Measurements from ENCODE around the gene PRR14L. TPM values are rescaled to one million over a fixed set of nuclear protein-coding genes. Genes with fewer than 3 reads are reported as not detected.

PRR14L gene
- total and polyA plus RNA-seq, 7 experiments from 2014 or later = 18.7 to 82.6 (median 46.9) TPM

DNA sequence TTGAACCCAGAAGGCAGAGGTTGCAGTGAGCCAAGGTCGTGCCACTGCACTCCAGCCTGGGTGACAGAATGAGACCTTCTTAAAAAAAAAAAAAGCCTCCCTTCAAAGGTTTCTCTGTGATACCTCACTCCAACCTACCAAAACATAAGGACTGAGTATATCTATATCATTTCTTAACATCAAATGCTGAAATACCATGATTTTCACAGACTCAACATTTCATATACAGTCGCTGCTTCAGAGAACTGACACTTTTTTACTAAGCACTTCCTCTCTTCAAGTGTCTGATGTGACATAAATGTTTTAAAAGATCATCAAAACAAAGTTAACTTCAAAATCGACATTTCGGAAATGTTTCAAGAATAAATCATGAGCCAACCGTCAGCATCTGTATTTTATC is 12.0 kb downstream of the PRR14L start:
- Mint-ChIP-seq H3K9me3 (peaks cover 0 to 2% (median 0%) of the 10 kb centered on the region in 11 donors), H3K27me3 (no peaks in the 10 kb centered on the region), H3K4me1 (peaks cover 41 to 75% (median 59%) of the 10 kb centered on the region in 7 donors), H3K4me3 (peak overlapping the region in 6 of 10 donors; percentile 13 to 68 (median 58)), H3K27ac (peak overlapping the region; percentile 58 to 96 (median 78)), H3K36me3 (peaks cover 7 to 32% (median 16%) of the 10 kb centered on the region in 5 donors)
- peak in 4 of 9 donors; percentile 5 to 79 (median 47) for DNase-seq
- no peaks in the 10 kb centered on the region for H3K27me3 ChIP-seq (ENCODE audit: control insufficient read depth in 2 of 2, insufficient read depth in 2 of 2, low read length in 2 of 2)
- peaks cover 0 to 40% (median 0%) of the 10 kb centered on the region in 3 experiments for H3K36me3 ChIP-seq (ENCODE audit: control insufficient read depth in 2 of 3, insufficient read depth in 3 of 3, low read length in 3 of 3)
- CTCF ChIA-PET = no interaction called here
- no peak overlapping the region for H3K4me3 ChIP-seq (ENCODE audit: low read length)
- peak overlapping the region; percentile 55 for H3K27ac ChIP-seq (ENCODE audit: low read depth, low read length)
- H3K9me3 ChIP-seq (ENCODE audit: control insufficient read depth in 2 of 3, low read length in 3 of 3) = no peaks in the 10 kb centered on the region
- POLR2A ChIA-PET = interaction anchor here (1.0 kb wide), 1 partner anchor 17 kb away, joined by 4 read pairs; no protein-coding TSS in a partner anchor
- no peaks in the 10 kb centered on the region for H3K4me1 ChIP-seq (ENCODE audit: control insufficient read depth in 2 of 2, insufficient read depth in 2 of 2, low read length in 2 of 2)
- intact Hi-C loops (cut with micrococcal nuclease) = no loop called here
- ATAC-seq = peak; percentile 45

DNA sequence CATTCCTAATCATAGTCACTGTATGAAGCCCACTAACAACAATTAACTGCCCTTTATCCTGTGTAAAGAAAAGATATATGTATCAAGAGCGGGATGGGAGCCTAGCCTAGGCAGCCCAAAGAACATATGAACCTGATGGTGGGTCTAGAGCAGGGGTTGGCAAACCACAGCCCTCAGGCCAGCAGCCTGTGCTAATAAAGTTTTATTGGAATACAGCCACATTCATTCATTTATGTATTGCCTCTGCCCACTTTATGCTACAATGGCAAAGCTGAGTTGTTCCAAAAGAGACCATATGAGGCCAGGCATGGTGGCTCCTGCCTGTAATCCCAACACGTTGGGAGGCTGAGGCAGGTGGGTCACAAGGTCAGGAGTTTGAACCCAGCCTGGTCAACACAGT is 13.5 kb downstream of the PRR14L start:
- H3K9me3 ChIP-seq (ENCODE audit: control insufficient read depth in 2 of 3, low read length in 3 of 3) = no peaks in the 10 kb centered on the region
- no peaks in the 10 kb centered on the region for H3K27me3 ChIP-seq (ENCODE audit: control insufficient read depth in 2 of 2, insufficient read depth in 2 of 2, low read length in 2 of 2)
- H3K36me3 ChIP-seq (ENCODE audit: control insufficient read depth in 2 of 3, insufficient read depth in 3 of 3, low read length in 3 of 3) = peaks cover 0 to 28% (median 0%) of the 10 kb centered on the region in 3 experiments
- Mint-ChIP-seq H3K9me3 (peaks cover 0 to 2% (median 0%) of the 10 kb centered on the region in 11 donors), H3K27ac (peak overlapping the region in 5 of 9 donors; percentile 28 to 85 (median 49)), H3K36me3 (peaks cover 5 to 26% (median 9%) of the 10 kb centered on the region in 5 donors), H3K27me3 (no peaks in the 10 kb centered on the region), H3K4me3 (no peak overlapping the region), H3K4me1 (peaks cover 37 to 73% (median 58%) of the 10 kb centered on the region in 7 donors)
- no peak overlapping the region for H3K4me3 ChIP-seq (ENCODE audit: low read length)
- ChIA-PET POLR2A (interaction anchor here (0.7 kb wide), 1 partner anchor 267 kb away, joined by 8 read pairs; no protein-coding TSS in a partner anchor), CTCF (no interaction called here)
- intact Hi-C loops (cut with micrococcal nuclease) = no loop called here
- no peaks in the 10 kb centered on the region for H3K4me1 ChIP-seq (ENCODE audit: control insufficient read depth in 2 of 2, insufficient read depth in 2 of 2, low read length in 2 of 2)
- DNase-seq (no peak), ATAC-seq (no peak)
- H3K27ac ChIP-seq (ENCODE audit: low read depth, low read length) = no peak overlapping the region

DNA sequence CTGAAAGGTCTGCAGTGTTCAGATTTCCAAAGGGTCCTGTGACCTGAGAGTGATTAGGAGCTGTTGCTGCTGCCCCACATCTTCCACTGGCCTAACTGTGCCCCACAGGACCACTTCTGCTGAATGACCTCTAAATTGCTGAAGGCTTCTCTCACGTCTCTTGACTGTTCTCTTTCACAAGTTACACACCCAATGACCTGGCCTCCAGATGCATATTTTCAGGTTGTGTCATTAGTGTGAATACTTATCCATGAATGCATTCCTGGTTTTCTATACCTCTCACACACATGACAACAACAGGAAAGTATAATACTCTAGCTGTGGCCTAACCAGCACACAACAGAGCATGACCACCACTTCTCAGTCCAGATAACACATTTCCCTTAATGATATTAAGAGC is 15.4 kb downstream of the PRR14L start:
- H3K27ac ChIP-seq (ENCODE audit: low read depth, low read length) = no peak overlapping the region
- H3K36me3 ChIP-seq (ENCODE audit: control insufficient read depth in 2 of 3, insufficient read depth in 3 of 3, low read length in 3 of 3) = peaks cover 0 to 19% (median 0%) of the 10 kb centered on the region in 3 experiments
- ChIA-PET CTCF (interaction anchor here (0.6 kb wide), 1 partner anchor 291 kb away, joined by 4 read pairs; no protein-coding TSS in a partner anchor), POLR2A (no interaction called here)
- no peak overlapping the region for H3K4me3 ChIP-seq (ENCODE audit: low read length)
- H3K36me3 Mint-ChIP-seq = peaks cover 5 to 22% (median 7%) of the 10 kb centered on the region in 5 donors
- peaks cover 28 to 60% (median 47%) of the 10 kb centered on the region in 7 donors for H3K4me1 Mint-ChIP-seq
- peaks cover 0 to 2% (median 0%) of the 10 kb centered on the region in 11 donors for H3K9me3 Mint-ChIP-seq
- no peaks in the 10 kb centered on the region for H3K9me3 ChIP-seq (ENCODE audit: control insufficient read depth in 2 of 3, low read length in 3 of 3)
- DNase-seq (no peak), ATAC-seq (no peak)
- H3K27ac Mint-ChIP-seq = peak overlapping the region in 1 of 9 donors; percentile 36
- no peak overlapping the region for H3K4me3 Mint-ChIP-seq
- no peaks in the 10 kb centered on the region for H3K27me3 ChIP-seq (ENCODE audit: control insufficient read depth in 2 of 2, insufficient read depth in 2 of 2, low read length in 2 of 2)
- H3K4me1 ChIP-seq (ENCODE audit: control insufficient read depth in 2 of 2, insufficient read depth in 2 of 2, low read length in 2 of 2) = no peaks in the 10 kb centered on the region
- intact Hi-C loops (cut with micrococcal nuclease) = no loop called here
- no peaks in the 10 kb centered on the region for H3K27me3 Mint-ChIP-seq

DNA sequence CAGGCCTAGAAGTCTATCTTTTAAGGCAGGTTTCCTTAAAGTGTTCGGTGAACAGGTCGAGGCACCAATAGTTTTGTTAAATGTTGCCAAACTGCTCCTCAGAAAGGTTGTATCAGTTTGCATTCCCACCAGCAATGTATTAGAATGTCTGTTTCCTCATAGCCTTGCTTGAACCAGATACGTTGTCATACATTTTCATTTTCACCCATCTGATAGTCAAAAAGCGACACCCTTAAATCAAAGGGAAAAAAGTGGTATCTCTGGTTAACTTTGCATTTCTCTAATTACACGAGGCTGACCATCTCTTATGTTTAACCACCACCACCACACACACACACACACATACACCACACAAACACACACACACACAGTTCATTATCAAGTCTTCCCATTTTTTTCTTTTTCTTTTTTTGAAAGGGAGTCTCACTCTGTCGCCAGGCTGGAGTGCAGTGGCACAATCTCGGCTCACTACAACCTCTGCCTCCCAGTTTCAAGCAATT is 16.3 kb downstream of the PRR14L start:
- ChIA-PET POLR2A (no interaction called here), CTCF (no interaction called here)
- Mint-ChIP-seq H3K9me3 (peaks cover 0 to 2% (median 0%) of the 10 kb centered on the region in 11 donors), H3K27me3 (no peaks in the 10 kb centered on the region), H3K36me3 (peaks cover 5 to 19% (median 7%) of the 10 kb centered on the region in 5 donors), H3K27ac (peak overlapping the region in 2 of 9 donors; percentile 48 to 62), H3K4me3 (no peak overlapping the region), H3K4me1 (peaks cover 24 to 52% (median 38%) of the 10 kb centered on the region in 7 donors)
- intact Hi-C loops (cut with micrococcal nuclease) = no loop called here
- ATAC-seq = no peak
- H3K4me3 ChIP-seq (ENCODE audit: low read length) = no peak overlapping the region
- H3K27ac ChIP-seq (ENCODE audit: low read depth, low read length) = no peak overlapping the region
- DNase-seq = no peak
- no peaks in the 10 kb centered on the region for H3K4me1 ChIP-seq (ENCODE audit: control insufficient read depth in 2 of 2, insufficient read depth in 2 of 2, low read length in 2 of 2)
- H3K27me3 ChIP-seq (ENCODE audit: control insufficient read depth in 2 of 2, insufficient read depth in 2 of 2, low read length in 2 of 2) = no peaks in the 10 kb centered on the region
- no peaks in the 10 kb centered on the region for H3K9me3 ChIP-seq (ENCODE audit: control insufficient read depth in 2 of 3, low read length in 3 of 3)
- peaks cover 0 to 18% (median 0%) of the 10 kb centered on the region in 3 experiments for H3K36me3 ChIP-seq (ENCODE audit: control insufficient read depth in 2 of 3, insufficient read depth in 3 of 3, low read length in 3 of 3)

DNA sequence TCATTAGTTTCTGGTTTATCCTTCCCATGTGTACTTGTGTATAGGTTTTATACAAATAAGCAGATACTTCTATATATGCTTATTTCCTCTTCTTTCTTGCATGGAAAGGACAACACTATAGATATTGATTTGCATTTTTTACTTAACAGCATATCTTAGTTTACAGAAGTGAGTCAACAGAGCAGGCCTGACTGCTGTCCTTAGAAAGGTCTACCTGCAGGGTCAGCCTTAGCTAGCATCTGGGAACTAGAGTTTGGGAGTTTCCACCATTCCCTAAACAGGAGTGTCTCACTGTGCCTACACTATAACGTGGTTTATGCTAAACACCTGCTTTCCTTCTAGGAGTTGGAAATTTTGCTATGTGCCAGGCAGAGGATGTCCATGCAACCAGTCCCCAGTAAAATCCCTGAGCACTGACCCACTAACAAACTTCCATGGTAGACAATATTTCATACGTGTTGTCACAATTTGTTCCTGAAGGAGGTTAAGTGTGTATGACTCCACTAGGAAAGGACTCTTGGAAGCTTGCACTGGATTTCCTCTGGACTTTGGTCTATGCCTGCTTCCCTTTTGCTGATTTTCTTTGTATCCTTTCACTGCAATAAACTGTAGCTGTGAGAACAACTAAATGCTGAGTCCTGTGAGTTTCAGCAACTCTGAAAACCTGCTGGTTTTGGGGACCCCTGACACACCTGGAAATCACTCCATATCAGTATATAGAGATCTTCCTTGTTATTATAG is 17.7 kb downstream of the PRR14L start:
- Histone ChIP-seq H3K4me1 (ENCODE audit: control insufficient read depth in 2 of 2, insufficient read depth in 2 of 2, low read length in 2 of 2) (no peaks in the 10 kb centered on the region), H3K9me3 (ENCODE audit: control insufficient read depth in 2 of 3, low read length in 3 of 3) (no peaks in the 10 kb centered on the region), H3K27ac (ENCODE audit: low read depth, low read length) (no peak overlapping the region), H3K36me3 (ENCODE audit: control insufficient read depth in 2 of 3, insufficient read depth in 3 of 3, low read length in 3 of 3) (peaks cover 0 to 14% (median 0%) of the 10 kb centered on the region in 3 experiments), H3K27me3 (ENCODE audit: control insufficient read depth in 2 of 2, insufficient read depth in 2 of 2, low read length in 2 of 2) (no peaks in the 10 kb centered on the region), H3K4me3 (ENCODE audit: low read length) (no peak overlapping the region)
- Mint-ChIP-seq H3K4me3 (no peak overlapping the region), H3K36me3 (peaks cover 5 to 12% (median 7%) of the 10 kb centered on the region in 5 donors), H3K27ac (no peak overlapping the region), H3K27me3 (no peaks in the 10 kb centered on the region), H3K4me1 (peaks cover 16 to 38% (median 26%) of the 10 kb centered on the region in 7 donors), H3K9me3 (peaks cover 0 to 2% (median 0%) of the 10 kb centered on the region in 11 donors)
- ATAC-seq = no peak
- no peak for DNase-seq
- ChIA-PET CTCF (no interaction called here), POLR2A (no interaction called here)
- intact Hi-C loops (cut with micrococcal nuclease) = no loop called here

DNA sequence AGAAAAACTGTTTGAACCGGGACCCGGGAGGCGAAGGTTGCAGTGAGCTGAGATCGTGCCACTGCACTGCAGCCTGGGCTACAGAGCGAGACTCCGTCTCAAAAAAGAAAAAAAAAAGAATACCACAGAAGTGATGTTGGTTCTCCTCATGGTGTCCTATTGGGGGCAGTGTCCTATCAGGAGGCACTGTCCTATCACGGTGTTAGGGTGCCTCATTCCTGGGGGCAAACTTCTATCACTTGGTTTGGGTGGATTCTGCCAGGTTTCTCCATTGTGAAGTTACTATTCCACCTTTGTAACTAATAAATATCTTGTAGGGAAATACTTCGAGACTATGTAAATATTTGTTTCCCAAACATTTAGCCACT is 19.6 kb downstream of the PRR14L start:
- no peak overlapping the region for H3K4me3 ChIP-seq (ENCODE audit: low read length)
- Mint-ChIP-seq H3K4me1 (peaks cover 16 to 28% (median 17%) of the 10 kb centered on the region in 7 donors), H3K4me3 (no peak overlapping the region), H3K27me3 (no peaks in the 10 kb centered on the region), H3K27ac (peak overlapping the region in 1 of 9 donors; percentile 62), H3K36me3 (peaks cover 5 to 12% (median 7%) of the 10 kb centered on the region in 5 donors), H3K9me3 (peaks cover 0 to 2% (median 0%) of the 10 kb centered on the region in 11 donors)
- no peak for DNase-seq
- peaks cover 0 to 14% (median 0%) of the 10 kb centered on the region in 3 experiments for H3K36me3 ChIP-seq (ENCODE audit: control insufficient read depth in 2 of 3, insufficient read depth in 3 of 3, low read length in 3 of 3)
- POLR2A ChIA-PET = no interaction called here
- no peaks in the 10 kb centered on the region for H3K27me3 ChIP-seq (ENCODE audit: control insufficient read depth in 2 of 2, insufficient read depth in 2 of 2, low read length in 2 of 2)
- intact Hi-C loops (cut with micrococcal nuclease) = no loop called here
- H3K9me3 ChIP-seq (ENCODE audit: control insufficient read depth in 2 of 3, low read length in 3 of 3) = no peaks in the 10 kb centered on the region
- no peaks in the 10 kb centered on the region for H3K4me1 ChIP-seq (ENCODE audit: control insufficient read depth in 2 of 2, insufficient read depth in 2 of 2, low read length in 2 of 2)
- CTCF ChIA-PET = no interaction called here
- no peak overlapping the region for H3K27ac ChIP-seq (ENCODE audit: low read depth, low read length)
- ATAC-seq = no peak
